ENCODE data around the gene NUDT9.
"Not testable (repeated sequence)": the region's sequence is repeated elsewhere in the genome, so short reads cannot be mapped to it uniquely, and the experiment has no call there.

NUDT9 gene

GRCh38 chr4:87442889-87443288 lies 20.5 kb downstream of the NUDT9 start:
- TF ChIP-seq CTCF (IDR thresholded peaks at IDR 0.05; ENCODE audit: low read depth, low read length), result no peak
- Histone ChIP-seq H3K27ac (no peak overlapping the region), H3K36me3 (peaks cover 21% of the 10 kb centered on the region), H3K4me3 (ENCODE audit: low read depth, low read length) (no peak overlapping the region), H3K9me3 (ENCODE audit: severe bottlenecking) (no peaks in the 10 kb centered on the region), H3K27me3 (ENCODE audit: insufficient read depth, low read depth, severe bottlenecking) (no peaks in the 10 kb centered on the region)
- no peak for DNase-seq

- DNase-seq, result no peak
- Histone ChIP-seq H3K9me3 (ENCODE audit: severe bottlenecking) (no peaks in the 10 kb centered on the region), H3K36me3 (peaks cover 8% of the 10 kb centered on the region), H3K4me3 (ENCODE audit: low read depth, low read length) (no peak overlapping the region), H3K27ac (no peak overlapping the region), H3K27me3 (ENCODE audit: insufficient read depth, low read depth, severe bottlenecking) (no peaks in the 10 kb centered on the region)
- TF ChIP-seq CTCF (IDR thresholded peaks at IDR 0.05; ENCODE audit: low read depth, low read length), result no peak
These were observed 22.4 kb downstream of the NUDT9 start for GRCh38 chr4:87444741-87445140.

- no peaks in the 10 kb centered on the region for H3K9me3 ChIP-seq (ENCODE audit: severe bottlenecking)
- no peak overlapping the region for H3K4me3 ChIP-seq (ENCODE audit: low read depth, low read length)
- TF ChIP-seq CTCF (IDR thresholded peaks at IDR 0.05; ENCODE audit: low read depth, low read length), result no peak
- H3K36me3 ChIP-seq, result peaks cover 7% of the 10 kb centered on the region
- no peak overlapping the region for H3K27ac ChIP-seq
- no peaks in the 10 kb centered on the region for H3K27me3 ChIP-seq (ENCODE audit: insufficient read depth, low read depth, severe bottlenecking)
- no peak for DNase-seq
These were observed 23.6 kb downstream of the NUDT9 start for GRCh38 chr4:87445964-87446363.

GRCh38 chr4:87446375-87446774 lies 24.0 kb downstream of the NUDT9 start:
- not testable (repeated sequence) for DNase-seq; H3K27me3 ChIP-seq (ENCODE audit: insufficient read depth, low read depth, severe bottlenecking); H3K27ac ChIP-seq; H3K4me3 ChIP-seq (ENCODE audit: low read depth, low read length); H3K9me3 ChIP-seq (ENCODE audit: severe bottlenecking)
- H3K36me3 ChIP-seq, result peaks cover 11% of the 10 kb centered on the region

- TF ChIP-seq CTCF (IDR thresholded peaks at IDR 0.05; ENCODE audit: low read depth, low read length), result no peak
These were observed 29.2 kb downstream of the NUDT9 start for GRCh38 chr4:87451537-87451936.

GRCh38 chr4:87458913-87459312 lies 36.5 kb downstream of the NUDT9 start:
- Histone ChIP-seq H3K27me3 (ENCODE audit: insufficient read depth, low read depth, severe bottlenecking) (no peaks in the 10 kb centered on the region), H3K36me3 (peaks cover 26% of the 10 kb centered on the region), H3K27ac (no peak overlapping the region), H3K4me3 (ENCODE audit: low read depth, low read length) (no peak overlapping the region), H3K9me3 (ENCODE audit: severe bottlenecking) (no peaks in the 10 kb centered on the region)
- TF ChIP-seq CTCF (IDR thresholded peaks at IDR 0.05; ENCODE audit: low read depth, low read length), result no peak
- DNase-seq, result no peak

More at GRCh38 chr4:87451537-87451936, 29.2 kb downstream of the NUDT9 start:
- Histone ChIP-seq H3K9me3 (ENCODE audit: severe bottlenecking) (no peaks in the 10 kb centered on the region), H3K27ac (no peak overlapping the region), H3K4me3 (ENCODE audit: low read depth, low read length) (no peak overlapping the region), H3K27me3 (ENCODE audit: insufficient read depth, low read depth, severe bottlenecking) (no peaks in the 10 kb centered on the region), H3K36me3 (peaks cover 31% of the 10 kb centered on the region)
- no peak for DNase-seq
